Measurements from ENCODE around the gene LMNTD1.

- TF ChIP-seq CTCF (IDR thresholded peaks at IDR 0.05) (no peak), EP300 (IDR thresholded peaks at IDR 0.05; ENCODE audit: low read depth) (no peak), POLR2AphosphoS5 (IDR thresholded peaks at IDR 0.05) (no peak)
These were observed 83.2 kb downstream of the LMNTD1 start for GRCh38 chr12:25469861-25470260.

All from transverse colon (tissue), 4 donors.